ENCODE data around the gene STX1B. TPM values are rescaled to one million over a fixed set of nuclear protein-coding genes. Genes with fewer than 3 reads are reported as not detected.

Gene STX1B
- total RNA-seq, 1 donor, result 2.1 TPM

GRCh38 chr16:31006589-31006988 lies 3.8 kb downstream of the STX1B start:
- H3K4me3 ChIP-seq (ENCODE audit: low read depth, low read length), result no peak overlapping the region
- no peak for TF ChIP-seq CTCF (IDR thresholded peaks at IDR 0.05; ENCODE audit: insufficient read depth, low read length)
- DNase-seq (ENCODE audit: low read depth), result no peak

- TF ChIP-seq CTCF (IDR thresholded peaks at IDR 0.05; ENCODE audit: insufficient read depth, low read length), result no peak
- no peak for DNase-seq (ENCODE audit: low read depth)
- no peak overlapping the region for H3K4me3 ChIP-seq (ENCODE audit: low read depth, low read length)
Observed at GRCh38 chr16:31006086-31006385, 4.4 kb downstream of the STX1B start.

GRCh38 chr16:31005350-31006085 lies 4.9 kb downstream of the STX1B start:
- no peak overlapping the region for H3K4me3 ChIP-seq (ENCODE audit: low read depth, low read length)
- DNase-seq (ENCODE audit: low read depth), result no peak
- no peak for TF ChIP-seq CTCF (IDR thresholded peaks at IDR 0.05; ENCODE audit: insufficient read depth, low read length)

GRCh38 chr16:31004658-31005057 lies 5.8 kb downstream of the STX1B start:
- H3K4me3 ChIP-seq (ENCODE audit: low read depth, low read length), result no peak overlapping the region
- TF ChIP-seq CTCF (IDR thresholded peaks at IDR 0.05; ENCODE audit: insufficient read depth, low read length), result no peak
- no peak for DNase-seq (ENCODE audit: low read depth)

- DNase-seq (ENCODE audit: low read depth), result no peak
- H3K4me3 ChIP-seq (ENCODE audit: low read depth, low read length), result no peak overlapping the region
- no peak for TF ChIP-seq CTCF (IDR thresholded peaks at IDR 0.05; ENCODE audit: insufficient read depth, low read length)
Observed at GRCh38 chr16:31003744-31004143, 6.7 kb downstream of the STX1B start.

GRCh38 chr16:31002862-31003341 lies 7.5 kb downstream of the STX1B start:
- no peak overlapping the region for H3K4me3 ChIP-seq (ENCODE audit: low read depth, low read length)
- no peak for TF ChIP-seq CTCF (IDR thresholded peaks at IDR 0.05; ENCODE audit: insufficient read depth, low read length)
- no peak for DNase-seq (ENCODE audit: low read depth)

- no peak for DNase-seq (ENCODE audit: low read depth)
- TF ChIP-seq CTCF (IDR thresholded peaks at IDR 0.05; ENCODE audit: insufficient read depth, low read length), result no peak
- no peak overlapping the region for H3K4me3 ChIP-seq (ENCODE audit: low read depth, low read length)
Observed at GRCh38 chr16:31002250-31002700, 8.2 kb downstream of the STX1B start.
